Measurements from ENCODE around the gene DENND1A. TPM values are rescaled to one million over a fixed set of nuclear protein-coding genes. Genes with fewer than 3 reads are reported as not detected.

The DENND1A gene
- total and polyA plus RNA-seq, 12 donors = 7.3 to 36.7 (median 19.6) TPM

- Histone ChIP-seq H3K4me3 (no peak overlapping the region), H3K4me1 (replicated peaks in 1 of 2) (no peaks in the 10 kb centered on the region), H3K27ac (no peak overlapping the region), H3K27me3 (no peaks in the 10 kb centered on the region), H3K36me3 (replicated peaks in 1 of 2) (no peaks in the 10 kb centered on the region), H3K9me3 (replicated peaks in 1 of 3) (no peaks in the 10 kb centered on the region)
- WGBS, 4 donors = 84 to 98% (median 94%) methylated on average over 3 to 4 of the region's 4 CpGs
- DNase-seq = no peak
- intact Hi-C loops (cut with DNase I) = no loop called here
- TF ChIP-seq CTCF (IDR thresholded peaks at IDR 0.05) = no peak
- TF ChIP-seq POLR2A (IDR thresholded peaks at IDR 0.05) = no peak
Observed at GRCh38 chr9:123397975-123398374, 532.0 kb downstream of the DENND1A start.

- no peaks in the 10 kb centered on the region for H3K9me3 ChIP-seq (replicated peaks in 1 of 3)
- H3K4me3 ChIP-seq = no peak overlapping the region
- H3K36me3 ChIP-seq (replicated peaks in 1 of 2) = no peaks in the 10 kb centered on the region
- no peak for TF ChIP-seq CTCF (IDR thresholded peaks at IDR 0.05)
- no peak for TF ChIP-seq POLR2A (IDR thresholded peaks at IDR 0.05)
- no peaks in the 10 kb centered on the region for H3K27me3 ChIP-seq
- H3K4me1 ChIP-seq (replicated peaks in 1 of 2) = no peaks in the 10 kb centered on the region
- no peak overlapping the region for H3K27ac ChIP-seq
- intact Hi-C loops (cut with DNase I) = no loop called here
- no peak for DNase-seq
- WGBS, 4 donors = 92 to 94% (median 93%) methylated on average over 16 to 24 of the region's 24 CpGs
Observed at GRCh38 chr9:123395689-123396511, 534.0 kb downstream of the DENND1A start.

GRCh38 chr9:123395276-123395688 is 534.6 kb downstream of the DENND1A start:
- H3K9me3 ChIP-seq (replicated peaks in 1 of 3) = no peaks in the 10 kb centered on the region
- WGBS, 4 donors = 57 to 82% (median 74%) methylated on average over 3 to 5 of the region's 5 CpGs
- H3K27me3 ChIP-seq = no peaks in the 10 kb centered on the region
- H3K27ac ChIP-seq = no peak overlapping the region
- H3K4me3 ChIP-seq = no peak overlapping the region
- DNase-seq = no peak
- H3K4me1 ChIP-seq (replicated peaks in 1 of 2) = no peaks in the 10 kb centered on the region
- intact Hi-C loops (cut with DNase I) = no loop called here
- H3K36me3 ChIP-seq (replicated peaks in 1 of 2) = no peaks in the 10 kb centered on the region
- TF ChIP-seq CTCF (IDR thresholded peaks at IDR 0.05) = no peak
- no peak for TF ChIP-seq POLR2A (IDR thresholded peaks at IDR 0.05)

- H3K27me3 ChIP-seq = no peaks in the 10 kb centered on the region
- whole genome bisulfite sequencing, 4 donors = 83 to 89% (median 86%) methylated on average over 15 to 16 of the region's 16 CpGs
- TF ChIP-seq POLR2A (IDR thresholded peaks at IDR 0.05) (no peak), CTCF (IDR thresholded peaks at IDR 0.05) (no peak)
- no peaks in the 10 kb centered on the region for H3K4me1 ChIP-seq (replicated peaks in 1 of 2)
- H3K4me3 ChIP-seq = no peak overlapping the region
- no peaks in the 10 kb centered on the region for H3K36me3 ChIP-seq (replicated peaks in 1 of 2)
- DNase-seq = no peak
- no peaks in the 10 kb centered on the region for H3K9me3 ChIP-seq (replicated peaks in 1 of 3)
- H3K27ac ChIP-seq = no peak overlapping the region
- intact Hi-C loops (cut with DNase I) = no loop called here
Observed at GRCh38 chr9:123394291-123395235, 535.4 kb downstream of the DENND1A start.

Measured in adrenal gland (tissue), 12 donors.